Keratinocyte (primary cell): Measurements from ENCODE around the gene CXCL14. TPM values are rescaled to one million over a fixed set of nuclear protein-coding genes. Genes with fewer than 3 reads are reported as not detected.

Source experiments
- DNase-seq: peaks from one replicate; pipeline ENCODE4 v3.0.0-alpha.2; 2011; ENCODE audit warnings: low read depth, missing footprints, low spot score
- FAIRE-seq: peaks from 2 replicates; lab custom pipeline; 2011; peaks lifted over from hg19 to GRCh38; lab: Jason Lieb, UNC
- H2AFZ ChIP-seq: 2 replicates; pipeline ENCODE4 v1.6.0; 2012; ENCODE audit warnings: low read length, control low read depth, inconsistent platforms; ENCODE audit not compliant: control insufficient read depth
- H3K27ac ChIP-seq: 2 replicates; pipeline ENCODE4 v1.5.1; 2011; ENCODE audit warnings: low read length; ENCODE audit not compliant: control insufficient read depth, insufficient read depth
- H3K27me3 ChIP-seq: 3 replicates; pipeline ENCODE4 v1.6.0; 2011; ENCODE audit warnings: low read length; ENCODE audit not compliant: control insufficient read depth, insufficient read depth; ENCODE audit errors: extremely low read depth
- H3K36me3 ChIP-seq, 2 experiments: 2 replicates in 1 of 2; 3 replicates in 1 of 2; pipeline ENCODE4 v1.5.1; 2011; ENCODE audit warnings: low read length in 2 of 2, mild to moderate bottlenecking in 1 of 2; ENCODE audit not compliant: control insufficient read depth in 2 of 2, insufficient read depth in 2 of 2; ENCODE audit errors: extremely low read depth in 1 of 2
- H3K4me1 ChIP-seq: 3 replicates; pipeline ENCODE4 v1.5.1; 2011; ENCODE audit warnings: low read length; ENCODE audit not compliant: control insufficient read depth, insufficient read depth; ENCODE audit errors: extremely low read depth
- H3K4me2 ChIP-seq: 3 replicates; pipeline ENCODE4 v1.6.0; 2011; ENCODE audit warnings: low read depth, low read length; ENCODE audit not compliant: control insufficient read depth, insufficient read depth; ENCODE audit errors: extremely low read depth
- H3K4me3 ChIP-seq, 3 experiments: fragments of 200-600 bp in 1 of 3; sonication (generic) in 1 of 3; 2 replicates in 2 of 3; 3 replicates in 1 of 3; pipeline ENCODE4 v1.5.1; 2011 to 2016; ENCODE audit warnings: low read length in 3 of 3, mild to moderate bottlenecking in 3 of 3, control low read depth in 2 of 3, inconsistent platforms in 1 of 3, low read depth in 1 of 3, mixed read lengths in 1 of 3, mixed run types in 1 of 3, moderate library complexity in 1 of 3; ENCODE audit not compliant: control insufficient read depth in 2 of 3, insufficient read depth in 2 of 3; ENCODE audit errors: extremely low read depth in 1 of 3
- H3K79me2 ChIP-seq: 2 replicates; pipeline ENCODE4 v1.6.0; 2012; ENCODE audit warnings: low read length; ENCODE audit not compliant: control insufficient read depth, insufficient read depth
- H3K9ac ChIP-seq: 3 replicates; pipeline ENCODE4 v1.6.0; 2011; ENCODE audit warnings: low read length; ENCODE audit not compliant: control insufficient read depth, insufficient read depth; ENCODE audit errors: extremely low read depth
- H3K9me1 ChIP-seq: 3 replicates; pipeline ENCODE4 v1.6.0; 2011; ENCODE audit warnings: low read length; ENCODE audit not compliant: control insufficient read depth, insufficient read depth; ENCODE audit errors: extremely low read depth
- H3K9me3 ChIP-seq: 2 replicates; pipeline ENCODE4 v1.5.1; 2012; ENCODE audit warnings: low read depth, low read length; ENCODE audit not compliant: control insufficient read depth
- H4K20me1 ChIP-seq: 3 replicates; pipeline ENCODE4 v1.6.0; 2011; ENCODE audit warnings: low read length; ENCODE audit not compliant: control insufficient read depth, insufficient read depth; ENCODE audit errors: extremely low read depth
- CTCF ChIP-seq, 3 experiments: IDR thresholded peaks in 1 of 3; conservative IDR thresholded peaks in 1 of 3; optimal IDR thresholded peaks in 1 of 3; 2 replicates in 2 of 3; 3 replicates in 1 of 3; pipeline versions ENCODE3 to v1.5.1; 2011; ENCODE audit warnings: low read length in 3 of 3, mild to moderate bottlenecking in 3 of 3, moderate library complexity in 2 of 3, control low read depth in 1 of 3, inconsistent platforms in 1 of 3; ENCODE audit not compliant: insufficient read depth in 2 of 3; ENCODE audit errors: extremely low read depth in 1 of 3
- EZH2 ChIP-seq: IDR thresholded peaks from one replicate; pipeline ENCODE4 v1.6.1; 2012; ENCODE audit warnings: inconsistent platforms, mild to moderate bottlenecking, low read length, moderate library complexity
- dilution Hi-C: fragments of 300-500 bp; cut with MboI; formaldehyde crosslinking; loops from one replicate; pipeline ENCODE4 v1.7.0; 2020; ENCODE audit warnings: low sequenced_read_pairs; ENCODE audit not compliant: extremely low pct_ligation_motif_present
- polyA plus RNA-seq, 5 experiments: library from polyadenylated mRNA; depleted of rRNA in 3 of 5; stranded (reverse) in 3 of 5; stranded (forward) in 1 of 5; unstranded in 1 of 5; fragments of >200 nt; gene quantifications; 1 replicate in 1 of 5; 2 replicates in 3 of 5; 3 replicates in 1 of 5; pipeline versions ENCODE4 v1.2.1 to v1.2.3, GENCODE V29; 2011 to 2012; ENCODE audit warnings: missing spikeins in 2 of 5, low read depth in 1 of 5, low replicate concordance in 1 of 5

Gene CXCL14
- polyA plus RNA-seq, 1 donor (not counting 4 experiments of a cell fraction or from before 2014, with no cell fraction given) = 124 TPM

- no peak overlapping the region for H3K4me2 ChIP-seq
- DNase-seq (no peak), FAIRE-seq (no peak)
- TF ChIP-seq EZH2 (no peak), CTCF (optimal IDR thresholded peaks at IDR 0.05 in 1 of 3, IDR thresholded peaks at IDR 0.05 in 1 of 3, conservative IDR thresholded peaks at IDR 0.05 in 1 of 3; ENCODE audit: extremely low read depth in 1 of 3, insufficient read depth in 2 of 3, low read length in 3 of 3) (no peak)
- H3K27ac ChIP-seq = no peak overlapping the region
- H3K36me3 ChIP-seq = no peaks in the 10 kb centered on the region
- dilution Hi-C loops = no loop called here
- peaks cover 11% of the 10 kb centered on the region for H3K4me1 ChIP-seq
- no peak overlapping the region for H3K4me3 ChIP-seq
- H4K20me1 ChIP-seq = no peaks in the 10 kb centered on the region
- no peak overlapping the region for H2AFZ ChIP-seq
- H3K27me3 ChIP-seq = peaks cover 4% of the 10 kb centered on the region
- H3K79me2 ChIP-seq = no peaks in the 10 kb centered on the region
- no peaks in the 10 kb centered on the region for H3K9me1 ChIP-seq
- H3K9me3 ChIP-seq = no peaks in the 10 kb centered on the region
- no peak overlapping the region for H3K9ac ChIP-seq
These were observed 14.5 kb downstream of the CXCL14 start for GRCh38 chr5:135564331-135564730.

- peaks cover 4% of the 10 kb centered on the region for H3K27me3 ChIP-seq
These were observed 17.5 kb downstream of the CXCL14 start for GRCh38 chr5:135561266-135561665.

More at GRCh38 chr5:135561266-135561665, 17.5 kb downstream of the CXCL14 start:
- no peak overlapping the region for H3K4me3 ChIP-seq
- no peak overlapping the region for H3K9ac ChIP-seq
- no peaks in the 10 kb centered on the region for H3K36me3 ChIP-seq
- no peaks in the 10 kb centered on the region for H3K79me2 ChIP-seq
- peak overlapping the region; percentile 68 for H2AFZ ChIP-seq
- no peak overlapping the region for H3K4me2 ChIP-seq
- no peak for FAIRE-seq
- no peak for DNase-seq
- dilution Hi-C loops = no loop called here
- peaks cover under 1% of the 10 kb centered on the region for H3K4me1 ChIP-seq
- H3K9me3 ChIP-seq = no peaks in the 10 kb centered on the region
- no peaks in the 10 kb centered on the region for H3K9me1 ChIP-seq
- no peak for TF ChIP-seq EZH2
- no peak for TF ChIP-seq CTCF (optimal IDR thresholded peaks at IDR 0.05 in 1 of 3, IDR thresholded peaks at IDR 0.05 in 1 of 3, conservative IDR thresholded peaks at IDR 0.05 in 1 of 3; ENCODE audit: extremely low read depth in 1 of 3, insufficient read depth in 2 of 3, low read length in 3 of 3)
- H3K27ac ChIP-seq = no peak overlapping the region
- no peaks in the 10 kb centered on the region for H4K20me1 ChIP-seq
